Skin of body (tissue), 2 donors: ENCODE measurements around the gene COL9A2. TPM values are rescaled to one million over a fixed set of nuclear protein-coding genes. Genes with fewer than 3 reads are reported as not detected.

Experiments
- DNase-seq: peaks from one replicate; lab custom pipeline; 2025; lab: John Stamatoyannopoulos, UW
- total RNA-seq: library from RNA; depleted of rRNA; stranded (reverse); fragments of >200 nt; gene quantifications from one replicate; pipeline ENCODE4 v1.2.3, GENCODE V29; 2014

The COL9A2 gene
- total RNA-seq, 1 donor from 2014 or later, result 4.9 TPM

GRCh38 chr1:40318476-40318875, 1.4 kb upstream of the COL9A2 start:
- DNase-seq, result no peak

DNA sequence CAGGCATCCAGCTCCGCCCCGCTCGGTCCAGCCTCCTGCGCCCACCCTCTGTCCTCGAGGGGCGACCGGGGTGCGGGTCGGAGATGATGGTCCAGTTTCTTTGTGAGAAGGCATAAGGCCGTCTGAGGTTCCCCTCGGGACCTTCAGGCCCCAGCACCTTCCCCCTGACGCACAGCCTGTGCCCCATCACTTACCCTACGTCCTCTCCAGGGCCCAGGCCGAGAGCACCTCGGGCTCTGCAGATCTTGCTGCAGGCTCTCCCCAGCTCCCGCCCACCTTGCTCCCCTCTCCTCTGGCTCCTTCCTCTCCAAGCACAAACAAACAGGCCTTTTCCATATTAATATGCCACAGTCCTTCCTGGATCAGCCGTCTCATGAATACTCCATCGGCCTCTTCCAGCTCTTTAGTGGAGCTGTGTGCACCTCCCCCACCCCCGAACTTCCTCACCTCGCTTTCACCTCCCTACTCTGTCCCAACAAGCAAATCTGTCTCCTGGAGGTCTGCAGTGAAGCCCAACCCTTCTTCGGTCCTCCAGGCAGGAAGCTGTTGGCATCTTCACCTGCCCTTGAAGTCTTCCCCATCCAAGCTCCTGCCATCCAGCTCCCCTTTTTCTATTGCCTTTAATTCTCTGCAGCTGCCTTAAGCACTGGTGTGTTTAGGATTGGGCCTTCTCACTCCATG, 448 bp upstream of the COL9A2 start:
- no peak for DNase-seq

- no peak for DNase-seq
Measured at GRCh38 chr1:40315795-40316594, 1.1 kb downstream of the COL9A2 start.

DNA sequence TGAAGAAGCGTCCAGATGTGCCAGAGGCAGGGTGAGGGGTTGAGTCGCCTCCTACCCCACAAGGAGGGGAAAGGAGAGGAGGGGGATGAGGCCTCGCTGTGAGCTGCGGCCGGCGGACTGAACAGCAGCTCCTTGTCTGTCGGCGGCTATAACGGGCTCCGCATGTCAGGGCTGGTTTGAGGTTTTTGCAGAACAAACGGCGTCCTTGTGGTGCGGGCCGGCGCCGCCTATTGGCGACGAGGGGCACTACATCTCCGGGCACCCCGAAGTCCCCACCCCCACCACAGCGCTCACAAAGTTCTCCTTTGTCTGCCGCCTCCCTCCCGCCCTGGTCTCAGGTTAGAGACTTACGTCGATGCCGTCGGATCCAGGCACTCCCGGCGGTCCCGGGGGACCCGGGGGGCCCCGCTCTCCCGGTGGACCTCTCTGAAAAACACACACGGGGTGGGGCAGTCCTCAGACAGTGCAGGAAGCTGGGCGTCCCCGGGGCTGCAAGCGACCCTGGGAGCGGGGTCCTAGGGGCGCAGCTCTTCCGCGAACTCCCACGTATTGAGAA, 1.8 kb downstream of the COL9A2 start:
- DNase-seq, result peak; percentile 80

GRCh38 chr1:40314721-40315238, 2.3 kb downstream of the COL9A2 start:
- no peak for DNase-seq

DNA sequence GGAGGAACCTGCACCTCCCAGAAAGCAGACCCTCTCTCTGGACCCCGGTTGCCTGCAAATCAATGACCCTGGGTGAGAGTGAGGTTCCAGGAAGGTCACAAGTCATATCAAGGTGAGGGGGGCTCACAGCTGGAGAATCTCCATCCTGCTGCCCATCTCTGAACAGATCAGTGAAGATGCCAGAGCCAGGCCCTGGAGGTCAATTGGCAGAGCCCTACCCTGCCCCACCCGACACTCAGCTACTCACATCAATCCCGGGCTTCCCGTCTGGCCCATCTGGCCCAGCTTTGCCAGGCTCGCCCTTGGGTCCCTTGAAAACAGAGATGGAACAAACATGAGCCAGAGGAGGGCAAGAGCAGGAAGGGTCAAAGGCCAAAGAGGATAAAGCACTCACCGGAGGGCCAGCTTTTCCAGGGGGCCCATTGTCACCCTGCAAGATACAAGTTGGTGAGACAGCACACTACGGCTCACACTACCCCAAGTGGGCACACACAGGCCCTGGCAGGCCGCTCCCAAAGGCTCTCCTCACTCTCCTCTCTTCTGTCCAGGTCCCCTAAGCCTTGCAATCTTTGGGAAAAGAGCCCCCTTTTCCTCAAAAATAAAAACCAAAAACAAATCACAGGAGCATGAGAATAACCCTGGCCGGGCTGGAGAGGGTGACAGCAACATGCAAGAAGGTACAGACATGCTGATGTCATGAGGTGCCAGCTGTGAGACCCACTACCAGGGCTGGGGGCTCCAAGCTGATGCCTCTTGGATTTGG, 2.9 kb downstream of the COL9A2 start:
- no peak for DNase-seq

DNA sequence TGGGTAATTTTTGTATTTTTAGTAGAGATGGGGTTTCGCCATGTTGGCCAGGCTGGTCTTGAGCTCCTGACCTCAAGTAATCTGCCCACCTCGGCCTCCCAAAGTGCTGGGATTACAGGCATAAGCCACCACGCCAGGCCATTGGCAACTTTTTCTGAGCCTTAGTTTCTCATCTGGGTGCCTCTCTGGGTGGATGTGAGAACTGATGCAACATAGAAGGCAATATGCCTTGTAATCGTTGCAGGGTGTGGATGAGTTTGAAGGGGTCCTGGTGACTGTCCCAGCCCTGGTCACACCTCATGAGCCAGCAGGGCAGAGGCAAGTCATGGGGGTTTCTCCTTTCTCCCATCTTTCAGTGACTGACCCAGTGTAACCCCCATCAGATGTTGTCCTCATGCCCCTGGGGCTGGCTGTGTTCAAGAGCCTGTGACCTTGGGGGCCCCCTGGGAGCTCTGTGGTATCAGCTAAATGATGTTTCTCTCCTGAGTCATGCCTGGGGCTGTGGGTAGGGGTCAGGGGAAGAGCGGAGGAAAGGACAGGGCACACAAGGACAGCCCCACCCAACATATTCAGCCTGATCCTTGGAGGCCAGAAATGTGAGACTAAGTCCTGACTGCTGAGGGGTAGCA, 3.6 kb downstream of the COL9A2 start:
- no peak for DNase-seq

DNA sequence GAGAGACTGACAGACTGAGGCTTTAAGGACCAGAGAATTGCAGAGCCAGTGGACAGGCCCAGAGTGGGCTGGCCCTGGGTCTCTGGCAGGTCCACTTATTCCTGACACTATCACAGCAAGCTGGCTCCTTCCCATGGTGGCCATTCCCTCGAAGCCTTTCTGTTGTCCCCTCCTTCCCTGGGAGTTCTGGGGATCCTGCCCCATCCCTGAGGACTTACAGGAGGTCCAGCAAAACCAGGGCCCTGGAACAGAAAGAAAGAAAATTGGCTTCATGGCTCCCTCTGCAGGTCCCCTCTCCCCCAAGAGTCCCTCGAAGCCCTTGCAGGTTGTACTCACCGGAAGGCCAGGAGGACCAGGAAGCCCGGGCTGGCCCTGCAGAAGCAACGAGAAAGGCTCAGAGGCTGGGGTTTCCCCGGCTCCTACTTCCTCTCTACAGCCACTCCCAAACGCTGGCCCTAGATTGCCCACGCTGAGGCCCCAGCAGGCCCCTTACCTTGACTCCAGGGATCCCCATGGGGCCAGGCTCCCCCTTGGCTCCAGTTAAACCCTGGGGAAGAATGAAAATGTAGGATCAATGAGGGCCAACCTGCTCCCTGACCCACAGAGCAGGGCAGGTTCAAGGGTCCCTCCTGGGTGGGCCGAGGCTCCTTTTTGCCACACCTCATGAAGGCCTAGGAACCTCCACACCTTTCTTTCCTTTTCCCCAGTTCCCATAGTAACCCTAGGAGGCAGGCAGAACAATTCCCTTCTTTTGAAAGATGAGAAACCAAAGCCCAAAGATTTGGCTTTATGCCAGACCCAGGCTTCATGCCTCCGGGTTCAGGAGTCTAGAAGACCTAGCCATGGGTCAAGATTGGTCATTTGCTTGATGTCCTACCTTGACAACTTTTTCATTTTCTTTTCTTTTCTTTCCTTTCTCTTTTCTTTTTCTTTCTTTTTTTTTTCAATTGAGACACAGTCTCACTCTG, 4.6 kb downstream of the COL9A2 start:
- no peak for DNase-seq

DNA sequence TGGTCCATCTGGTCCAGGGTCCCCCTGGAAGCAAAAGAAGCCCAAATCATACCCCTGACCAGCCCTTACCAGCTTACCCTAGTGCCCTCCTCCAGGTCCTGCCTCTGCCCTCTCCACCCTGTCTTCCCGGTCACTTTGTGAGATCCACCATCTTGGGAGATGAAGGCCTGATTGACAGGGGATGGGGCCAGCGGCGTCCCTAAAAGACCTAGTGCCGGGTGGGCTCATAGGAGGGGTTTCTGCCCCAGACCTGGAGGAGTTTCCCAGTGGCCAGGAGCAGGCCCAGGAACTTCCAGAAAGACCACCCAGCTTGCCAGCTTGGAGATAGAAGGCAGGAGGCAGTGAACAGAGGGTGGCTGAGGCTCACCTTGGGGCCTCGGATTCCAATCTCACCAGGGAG, 5.4 kb downstream of the COL9A2 start:
- DNase-seq, result no peak

GRCh38 chr1:40310983-40311642, 6.0 kb downstream of the COL9A2 start:
- no peak for DNase-seq

- DNase-seq, result no peak
Measured at GRCh38 chr1:40310129-40310461, 7.0 kb downstream of the COL9A2 start.

DNA sequence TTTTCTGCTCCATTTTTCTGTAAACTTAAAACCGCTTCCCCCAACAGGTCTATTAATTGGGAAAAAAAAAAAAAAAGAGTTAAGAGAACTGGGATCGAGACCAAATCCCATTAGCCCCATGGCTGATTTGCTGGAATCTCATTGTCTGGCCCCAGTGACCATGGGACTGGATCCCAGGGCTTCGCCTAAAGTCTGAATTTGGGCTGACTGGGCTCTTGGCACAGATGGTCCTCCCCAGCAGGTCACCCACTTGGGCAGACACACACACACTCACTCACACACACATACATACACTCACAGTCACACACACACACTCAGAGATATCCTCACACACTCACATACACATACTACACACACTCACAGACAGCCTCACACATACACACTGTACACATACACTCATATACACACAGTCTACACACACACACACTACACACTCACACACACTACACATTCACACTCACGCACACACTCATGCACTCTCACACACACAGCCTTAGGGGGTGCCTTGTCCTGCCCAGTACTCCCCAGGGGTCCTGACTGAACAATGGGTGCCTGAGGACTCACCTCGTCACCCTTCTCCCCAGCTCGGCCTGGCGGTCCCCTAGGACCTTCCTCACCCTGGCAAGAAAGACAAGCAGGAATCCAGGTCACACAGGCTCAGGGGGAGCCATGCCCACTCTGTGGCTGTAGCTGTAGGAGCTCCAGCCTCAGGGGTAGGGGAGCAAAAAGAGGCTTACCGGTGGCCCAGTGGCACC, 7.5 kb downstream of the COL9A2 start:
- no peak for DNase-seq

GRCh38 chr1:40308036-40308727, 8.9 kb downstream of the COL9A2 start:
- DNase-seq, result no peak

- DNase-seq, result no peak
Measured at GRCh38 chr1:40307186-40307585, 9.9 kb downstream of the COL9A2 start.

DNA sequence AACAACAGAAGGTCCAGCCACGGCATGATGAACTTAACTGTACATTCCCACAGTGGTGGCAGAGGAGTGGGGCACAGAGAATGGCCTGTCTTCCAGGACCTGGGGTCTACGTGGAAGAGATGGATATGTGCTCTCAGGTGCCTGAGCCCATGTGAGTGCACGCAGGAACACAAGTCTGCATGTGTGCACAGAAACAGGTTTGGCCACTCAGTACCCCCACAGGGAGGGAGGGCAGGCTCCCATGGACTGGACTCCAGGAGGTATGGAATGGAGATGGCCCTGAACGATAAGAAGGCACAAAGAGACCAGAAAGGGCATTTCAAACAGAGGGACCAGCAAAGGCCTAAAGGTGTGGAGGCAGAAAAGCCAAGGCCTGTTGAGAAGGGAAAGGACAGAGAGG, 10.8 kb downstream of the COL9A2 start:
- no peak for DNase-seq

- no peak for DNase-seq
Measured at GRCh38 chr1:40305871-40306270, 11.2 kb downstream of the COL9A2 start.

GRCh38 chr1:40305451-40305850, 11.6 kb downstream of the COL9A2 start:
- DNase-seq, result no peak

- DNase-seq, result no peak
Measured at GRCh38 chr1:40303790-40304189, 13.3 kb downstream of the COL9A2 start.
